Suprapubic skin (tissue), 4 donors: ENCODE measurements around the gene TNFRSF25. TPM values are rescaled to one million over a fixed set of nuclear protein-coding genes. Genes with fewer than 3 reads are reported as not detected.

Source experiments
- DNase-seq, 2 donors: peaks; one replicate each; pipeline ENCODE4 v3.0.0-alpha.2; 2019; ENCODE audit warnings: low spot score in 2 of 2
- H3K27ac ChIP-seq: fragments of 200-600 bp; sonication (generic); one replicate; pipeline ENCODE4 v1.5.1; 2019
- H3K27me3 ChIP-seq: fragments of 200-600 bp; sonication (generic); one replicate; pipeline ENCODE4 v1.5.1; 2019
- H3K36me3 ChIP-seq: fragments of 200-600 bp; sonication (generic); one replicate; pipeline ENCODE4 v1.5.1; 2019
- H3K4me1 ChIP-seq: fragments of 200-600 bp; sonication (generic); one replicate; pipeline ENCODE4 v1.5.1; 2019
- H3K4me3 ChIP-seq: fragments of 200-600 bp; sonication (generic); one replicate; pipeline ENCODE4 v1.5.1; 2019; ENCODE audit warnings: mild to moderate bottlenecking
- H3K9me3 ChIP-seq: fragments of 200-600 bp; sonication (generic); one replicate; pipeline ENCODE4 v1.5.1; 2019
- EP300 ChIP-seq: sonication (generic); formaldehyde crosslinking; IDR thresholded peaks from one replicate; pipeline ENCODE4 v1.6.1; 2017; ENCODE audit warnings: antibody characterized with exemption
- POLR2A ChIP-seq, 2 donors: fragments of 450-650 bp; IDR thresholded peaks; one replicate each; pipeline ENCODE4 v1.6.1; 2017; ENCODE audit warnings: antibody characterized with exemption in 2 of 2, mild to moderate bottlenecking in 2 of 2, moderate library complexity in 2 of 2
- POLR2AphosphoS5 ChIP-seq, 3 donors: sonication (generic); formaldehyde crosslinking; IDR thresholded peaks; one replicate each; pipeline ENCODE4 v1.6.1; 2017; ENCODE audit warnings: antibody characterized with exemption in 3 of 3
- WGBS: methylation state at CpG from one replicate; pipeline ENCODE4 v1.1.5; 2018; 5-methylcytosine and 5-hydroxymethylcytosine counted together
- total RNA-seq, 4 donors: library from RNA; depleted of rRNA; stranded (reverse); fragments of >200 nt; gene quantifications; one replicate each; pipeline ENCODE4 v1.1.0, GENCODE V29; 2016
- TF ChIP-seq, protein P1 (sequence below), 2 donors: fragments of 200-600 bp in 1 of 2; fragments of 450-650 bp in 1 of 2; sonication (generic) in 1 of 2; IDR thresholded peaks; one replicate each; pipeline ENCODE4 v1.5.1; 2016 to 2019; ENCODE audit warnings: antibody characterized with exemption in 2 of 2, mild to moderate bottlenecking in 1 of 2, moderate library complexity in 1 of 2

Gene TNFRSF25
- total RNA-seq, 4 donors from 2014 or later = 66.8 to 411 (median 99.5) TPM

DNA sequence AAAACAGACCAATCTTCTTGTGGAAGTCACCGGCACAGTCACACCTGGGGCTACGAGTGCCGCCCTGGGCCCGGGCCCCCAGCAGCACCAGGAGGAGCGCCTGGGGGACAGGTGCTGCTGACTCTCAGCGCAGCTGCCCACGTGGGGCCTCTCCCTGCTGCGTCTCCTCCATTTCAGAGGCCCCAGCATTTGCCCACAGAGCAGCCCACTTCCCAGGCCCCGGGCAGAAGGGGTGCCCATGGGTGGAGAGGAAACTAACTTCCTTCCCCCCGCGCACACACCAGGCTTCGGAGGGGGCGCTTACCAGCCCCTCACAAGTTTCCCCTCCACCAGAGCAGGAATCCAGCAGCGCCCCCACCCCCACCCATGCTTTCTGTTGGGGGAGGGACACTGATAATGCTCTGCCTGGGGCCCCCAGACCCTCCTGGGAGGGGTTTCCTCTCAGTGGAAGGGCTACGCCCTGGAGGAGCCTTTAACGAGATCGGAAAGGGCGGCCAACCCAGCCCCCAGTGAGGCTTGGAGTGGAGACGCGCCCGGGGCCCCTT lies 440 bp downstream of the TNFRSF25 start:
- peaks cover 14% of the 10 kb centered on the region for H3K27me3 ChIP-seq
- H3K4me1 ChIP-seq = peaks cover 7% of the 10 kb centered on the region
- H3K4me3 ChIP-seq = peak overlapping the region; percentile 21
- H3K9me3 ChIP-seq = no peaks in the 10 kb centered on the region
- WGBS = 73% methylated on average over 14 of the region's 21 CpGs
- H3K36me3 ChIP-seq = peaks cover 56% of the 10 kb centered on the region
- no peak overlapping the region for H3K27ac ChIP-seq
- no peak for DNase-seq
- TF ChIP-seq EP300 = no peak

GRCh38 chr1:6464915-6465314 lies 1.1 kb downstream of the TNFRSF25 start:
- H3K36me3 ChIP-seq = peaks cover 50% of the 10 kb centered on the region
- H3K4me3 ChIP-seq = peak overlapping the region; percentile 21
- DNase-seq = no peak
- WGBS = 81% methylated on average over 5 of the region's 5 CpGs
- H3K4me1 ChIP-seq = peaks cover 9% of the 10 kb centered on the region
- no peak overlapping the region for H3K27ac ChIP-seq
- H3K9me3 ChIP-seq = no peaks in the 10 kb centered on the region
- TF ChIP-seq POLR2AphosphoS5 (IDR thresholded peaks at IDR 0.05) = no peak
- no peak for TF ChIP-seq EP300
- TF ChIP-seq, protein P1, sequence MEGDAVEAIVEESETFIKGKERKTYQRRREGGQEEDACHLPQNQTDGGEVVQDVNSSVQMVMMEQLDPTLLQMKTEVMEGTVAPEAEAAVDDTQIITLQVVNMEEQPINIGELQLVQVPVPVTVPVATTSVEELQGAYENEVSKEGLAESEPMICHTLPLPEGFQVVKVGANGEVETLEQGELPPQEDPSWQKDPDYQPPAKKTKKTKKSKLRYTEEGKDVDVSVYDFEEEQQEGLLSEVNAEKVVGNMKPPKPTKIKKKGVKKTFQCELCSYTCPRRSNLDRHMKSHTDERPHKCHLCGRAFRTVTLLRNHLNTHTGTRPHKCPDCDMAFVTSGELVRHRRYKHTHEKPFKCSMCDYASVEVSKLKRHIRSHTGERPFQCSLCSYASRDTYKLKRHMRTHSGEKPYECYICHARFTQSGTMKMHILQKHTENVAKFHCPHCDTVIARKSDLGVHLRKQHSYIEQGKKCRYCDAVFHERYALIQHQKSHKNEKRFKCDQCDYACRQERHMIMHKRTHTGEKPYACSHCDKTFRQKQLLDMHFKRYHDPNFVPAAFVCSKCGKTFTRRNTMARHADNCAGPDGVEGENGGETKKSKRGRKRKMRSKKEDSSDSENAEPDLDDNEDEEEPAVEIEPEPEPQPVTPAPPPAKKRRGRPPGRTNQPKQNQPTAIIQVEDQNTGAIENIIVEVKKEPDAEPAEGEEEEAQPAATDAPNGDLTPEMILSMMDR (IDR thresholded peaks at IDR 0.05) = no peak
- no peak for TF ChIP-seq POLR2A (IDR thresholded peaks at IDR 0.05)
- H3K27me3 ChIP-seq = peaks cover 14% of the 10 kb centered on the region

DNA sequence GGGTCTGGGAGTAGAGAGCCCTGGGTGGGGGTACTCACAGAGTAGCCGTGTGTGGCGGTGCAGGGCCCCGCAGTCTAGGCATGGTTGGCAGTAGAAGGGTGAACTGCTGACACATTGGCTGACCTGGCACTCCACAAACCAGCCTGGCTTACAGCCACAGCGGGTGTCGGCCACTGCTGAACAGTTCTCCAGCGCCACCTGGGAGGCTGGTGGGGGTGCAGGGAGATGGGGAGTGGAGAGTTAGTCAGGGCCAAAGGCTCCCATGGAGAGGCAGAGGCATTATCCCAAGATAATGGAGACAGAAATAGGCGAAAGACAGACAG lies 1.5 kb downstream of the TNFRSF25 start:
- TF ChIP-seq POLR2AphosphoS5 (IDR thresholded peaks at IDR 0.05) = no peak
- no peak for TF ChIP-seq EP300
- TF ChIP-seq POLR2A (IDR thresholded peaks at IDR 0.05) = no peak
- TF ChIP-seq, protein P1 (IDR thresholded peaks at IDR 0.05) = no peak
- no peak overlapping the region for H3K27ac ChIP-seq
- peaks cover 47% of the 10 kb centered on the region for H3K36me3 ChIP-seq
- H3K4me1 ChIP-seq = peaks cover 12% of the 10 kb centered on the region
- WGBS = 77% methylated on average over 7 of the region's 7 CpGs
- no peaks in the 10 kb centered on the region for H3K9me3 ChIP-seq
- no peak overlapping the region for H3K4me3 ChIP-seq
- H3K27me3 ChIP-seq = peaks cover 14% of the 10 kb centered on the region
- no peak for DNase-seq

DNA sequence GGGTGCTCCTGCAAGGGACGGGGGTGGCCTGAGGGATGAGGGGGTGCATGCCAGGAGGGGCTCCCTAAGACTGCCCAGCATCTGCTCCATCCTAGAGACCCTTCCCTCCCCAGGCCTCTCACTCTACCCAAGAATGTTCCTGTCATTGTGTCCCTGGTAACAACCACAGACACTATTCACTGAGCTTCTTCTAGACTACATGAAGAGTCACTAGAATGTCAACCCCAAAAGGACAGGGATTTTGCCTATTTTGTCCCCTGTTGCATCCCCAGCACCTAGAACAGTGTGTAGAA lies 2.9 kb downstream of the TNFRSF25 start:
- DNase-seq = no peak
- H3K27ac ChIP-seq = no peak overlapping the region
- WGBS = 92% methylated on average over 1 of the region's 1 CpG
- no peaks in the 10 kb centered on the region for H3K9me3 ChIP-seq
- peaks cover 12% of the 10 kb centered on the region for H3K4me1 ChIP-seq
- peaks cover 33% of the 10 kb centered on the region for H3K36me3 ChIP-seq
- H3K27me3 ChIP-seq = peaks cover 14% of the 10 kb centered on the region
- TF ChIP-seq POLR2AphosphoS5 (IDR thresholded peaks at IDR 0.05) (no peak), EP300 (no peak), POLR2A (IDR thresholded peaks at IDR 0.05) (no peak)
- TF ChIP-seq, protein P1 (IDR thresholded peaks at IDR 0.05) = no peak
- H3K4me3 ChIP-seq = no peak overlapping the region

- no peak overlapping the region for H3K4me3 ChIP-seq
- peaks cover 14% of the 10 kb centered on the region for H3K27me3 ChIP-seq
- 82% methylated on average over 10 of the region's 13 CpGs for WGBS
- H3K9me3 ChIP-seq = no peaks in the 10 kb centered on the region
- H3K36me3 ChIP-seq = peaks cover 28% of the 10 kb centered on the region
- peaks cover 12% of the 10 kb centered on the region for H3K4me1 ChIP-seq
- TF ChIP-seq POLR2AphosphoS5 (IDR thresholded peaks at IDR 0.05) = no peak
- H3K27ac ChIP-seq = no peak overlapping the region
- no peak for DNase-seq
Measured at GRCh38 chr1:6462412-6463119, 3.4 kb downstream of the TNFRSF25 start.

DNA sequence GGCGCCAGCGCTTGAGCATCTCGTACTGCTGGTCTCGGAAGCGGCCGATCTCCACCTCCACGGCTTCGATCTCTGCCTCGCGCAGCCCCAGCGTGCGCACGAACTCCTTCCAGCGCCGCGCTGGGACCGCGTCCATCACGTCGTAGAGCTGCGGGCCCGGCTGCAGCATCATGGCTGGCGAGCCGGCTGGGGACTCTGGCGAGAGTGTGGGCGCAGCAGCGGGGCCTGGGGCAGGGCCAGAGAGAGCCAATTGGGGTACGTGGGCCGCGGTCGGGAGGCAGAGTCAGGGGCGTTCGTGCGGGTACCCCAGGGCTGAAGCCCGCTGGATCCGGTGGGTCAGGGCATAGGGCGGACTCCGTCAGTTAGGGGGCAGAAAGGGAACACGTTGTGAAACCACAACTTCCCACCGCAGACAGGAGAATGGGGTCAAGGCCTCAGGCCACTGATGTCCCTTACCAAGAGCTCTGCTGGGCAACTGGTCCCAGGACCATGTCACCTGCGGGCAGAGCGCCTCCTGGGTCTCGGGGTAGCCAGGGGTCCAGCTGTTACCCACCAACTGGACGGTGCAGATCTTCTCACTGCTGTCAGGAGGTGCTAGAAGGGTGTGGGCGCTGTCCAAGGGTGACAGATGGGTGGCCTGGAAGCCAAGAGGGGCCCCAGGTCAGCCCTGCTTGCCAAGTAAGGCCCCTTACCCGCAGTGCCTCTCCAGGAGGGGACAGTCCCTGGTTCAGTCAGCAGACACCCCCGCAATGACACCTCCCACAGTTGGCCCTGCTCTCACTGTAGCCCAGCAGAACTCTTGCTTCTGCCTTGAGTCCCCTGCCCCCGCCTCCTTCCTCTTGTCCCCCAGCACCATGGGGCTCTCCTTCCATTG lies 4.2 kb downstream of the TNFRSF25 start:
- no peak overlapping the region for H3K4me3 ChIP-seq
- H3K4me1 ChIP-seq = peaks cover 12% of the 10 kb centered on the region
- no peaks in the 10 kb centered on the region for H3K9me3 ChIP-seq
- no peak overlapping the region for H3K27ac ChIP-seq
- DNase-seq = no peak
- peaks cover 25% of the 10 kb centered on the region for H3K36me3 ChIP-seq
- 92% methylated on average over 44 of the region's 48 CpGs for WGBS
- peaks cover 21% of the 10 kb centered on the region for H3K27me3 ChIP-seq
- TF ChIP-seq, protein P1 (IDR thresholded peaks at IDR 0.05) = no peak
- no peak for TF ChIP-seq POLR2AphosphoS5 (IDR thresholded peaks at IDR 0.05)
- no peak for TF ChIP-seq POLR2A (IDR thresholded peaks at IDR 0.05)
- no peak for TF ChIP-seq EP300
